HUES64 (cell line): ENCODE measurements around the gene ABCB8.

ENCODE experiments used
- H3K27ac ChIP-seq: 2 replicates; pipeline ENCODE4 v1.7.0; 2013; ENCODE audit warnings: low read depth, low read length, inconsistent platforms
- H3K27me3 ChIP-seq: 2 replicates; pipeline ENCODE4 v1.6.1; 2013; ENCODE audit warnings: mild to moderate bottlenecking, low read length; ENCODE audit not compliant: insufficient read depth
- H3K36me3 ChIP-seq: 2 replicates; pipeline ENCODE4 v1.6.1; 2013; ENCODE audit warnings: mild to moderate bottlenecking, low read length; ENCODE audit not compliant: insufficient read depth
- H3K4me1 ChIP-seq: 2 replicates; pipeline ENCODE4 v1.6.1; 2013; ENCODE audit warnings: mild to moderate bottlenecking, low read length, moderate library complexity; ENCODE audit not compliant: insufficient read depth
- H3K4me3 ChIP-seq: 2 replicates; pipeline ENCODE4 v1.5.1; 2013; ENCODE audit warnings: mild to moderate bottlenecking, low read length, moderate library complexity
- H3K9ac ChIP-seq: 2 replicates; pipeline ENCODE4 v1.6.1; 2013; ENCODE audit warnings: mild to moderate bottlenecking, low read depth, low read length
- H3K9me3 ChIP-seq: 2 replicates; pipeline ENCODE4 v1.6.1; 2013; ENCODE audit warnings: low read depth, low read length; ENCODE audit not compliant: insufficient read depth
- WGBS: fragments of 150-250, 120-280 bp; methylation state at CpG from one replicate; pipeline ENCODE4 v1.1.7; 2013; ENCODE audit warnings: missing lambda C conversion rate; 5-methylcytosine and 5-hydroxymethylcytosine counted together

Gene ABCB8

DNA sequence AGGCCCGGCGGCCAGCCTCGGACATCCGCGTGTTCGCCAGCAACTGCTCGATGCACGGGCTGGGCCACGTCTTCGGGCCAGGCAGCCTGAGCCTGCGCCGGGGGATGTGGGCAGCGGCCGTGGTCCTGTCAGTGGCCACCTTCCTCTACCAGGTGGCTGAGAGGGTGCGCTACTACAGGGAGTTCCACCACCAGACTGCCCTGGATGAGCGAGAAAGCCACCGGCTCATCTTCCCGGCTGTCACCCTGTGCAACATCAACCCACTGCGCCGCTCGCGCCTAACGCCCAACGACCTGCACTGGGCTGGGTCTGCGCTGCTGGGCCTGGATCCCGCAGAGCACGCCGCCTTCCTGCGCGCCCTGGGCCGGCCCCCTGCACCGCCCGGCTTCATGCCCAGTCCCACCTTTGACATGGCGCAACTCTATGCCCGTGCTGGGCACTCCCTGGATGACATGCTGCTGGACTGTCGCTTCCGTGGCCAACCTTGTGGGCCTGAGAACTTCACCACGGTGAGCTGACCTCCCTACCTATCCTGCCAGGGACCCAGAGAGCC is 20.7 kb downstream of the ABCB8 start:
- H3K4me1 ChIP-seq: no peaks in the 10 kb centered on the region
- H3K27me3 ChIP-seq: peaks cover 37% of the 10 kb centered on the region
- no peak overlapping the region for H3K9ac ChIP-seq
- H3K36me3 ChIP-seq: no peaks in the 10 kb centered on the region
- H3K9me3 ChIP-seq: no peaks in the 10 kb centered on the region
- WGBS: 93% methylated on average over 38 of the region's 38 CpGs
- H3K27ac ChIP-seq: no peak overlapping the region
- H3K4me3 ChIP-seq: no peak overlapping the region

DNA sequence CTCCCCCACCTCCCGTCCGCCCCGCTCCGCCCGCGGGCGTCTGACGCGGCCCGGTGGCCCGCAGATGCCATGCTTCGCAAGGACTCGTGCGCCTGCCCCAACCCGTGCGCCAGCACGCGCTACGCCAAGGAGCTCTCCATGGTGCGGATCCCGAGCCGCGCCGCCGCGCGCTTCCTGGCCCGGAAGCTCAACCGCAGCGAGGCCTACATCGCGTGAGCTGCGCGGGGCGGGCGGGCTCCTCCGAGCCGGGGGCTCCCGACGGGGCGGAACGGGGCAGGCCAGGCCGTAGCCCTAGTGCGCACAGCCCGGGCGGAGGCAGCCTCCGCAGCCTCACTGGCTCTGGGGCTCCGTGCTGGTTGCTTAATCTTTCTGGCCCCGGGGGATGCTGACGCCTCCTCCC is 22.9 kb downstream of the ABCB8 start:
- H3K4me1 ChIP-seq: no peaks in the 10 kb centered on the region
- no peaks in the 10 kb centered on the region for H3K9me3 ChIP-seq
- no peak overlapping the region for H3K9ac ChIP-seq
- peaks cover 43% of the 10 kb centered on the region for H3K27me3 ChIP-seq
- H3K36me3 ChIP-seq: no peaks in the 10 kb centered on the region
- H3K4me3 ChIP-seq: peak overlapping the region; percentile 27
- 3% methylated on average over 50 of the region's 50 CpGs for WGBS
- H3K27ac ChIP-seq: no peak overlapping the region

- no peaks in the 10 kb centered on the region for H3K9me3 ChIP-seq
- peaks cover 4% of the 10 kb centered on the region; the same call in 1 of the 2 replicates for H3K4me1 ChIP-seq
- H3K27me3 ChIP-seq: peaks cover 56% of the 10 kb centered on the region
- H3K9ac ChIP-seq: no peak overlapping the region
- no peak overlapping the region for H3K27ac ChIP-seq
- H3K36me3 ChIP-seq: no peaks in the 10 kb centered on the region
- WGBS: 91% methylated on average over 2 of the region's 4 CpGs
- no peak overlapping the region for H3K4me3 ChIP-seq
These were observed 24.8 kb downstream of the ABCB8 start for GRCh38 chr7:151053096-151053495.

GRCh38 chr7:151053751-151054150 is 25.5 kb downstream of the ABCB8 start:
- Histone ChIP-seq H3K27ac (no peak overlapping the region), H3K4me1 (peaks cover 10% of the 10 kb centered on the region), H3K9ac (no peak overlapping the region), H3K36me3 (no peaks in the 10 kb centered on the region), H3K4me3 (no peak overlapping the region), H3K9me3 (no peaks in the 10 kb centered on the region), H3K27me3 (peaks cover 54% of the 10 kb centered on the region)
- WGBS: 94% methylated on average over 8 of the region's 8 CpGs

DNA sequence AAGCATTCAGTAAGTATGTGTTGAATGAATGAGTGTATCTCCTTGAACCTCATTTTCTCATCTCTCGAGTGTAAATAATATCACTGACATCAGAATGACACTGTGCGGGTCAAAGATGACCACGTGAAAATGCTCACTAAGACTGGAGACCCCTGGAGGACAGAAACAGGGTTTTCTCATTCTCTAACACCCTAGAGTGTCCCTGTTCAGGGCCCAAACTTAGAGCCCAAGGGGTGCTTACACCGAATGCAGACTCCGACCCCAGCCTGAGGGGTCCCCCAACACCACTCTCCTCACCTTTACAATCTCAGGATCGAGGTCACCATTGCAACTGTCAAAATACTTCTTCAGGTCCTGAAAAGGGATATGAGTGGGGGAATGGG is 28.0 kb downstream of the ABCB8 start:
- peaks cover 23% of the 10 kb centered on the region for H3K4me1 ChIP-seq
- H3K27ac ChIP-seq: no peak overlapping the region
- no peak overlapping the region; the same call in 1 of the 2 replicates for H3K4me3 ChIP-seq
- H3K9ac ChIP-seq: no peak overlapping the region
- H3K36me3 ChIP-seq: no peaks in the 10 kb centered on the region
- no peaks in the 10 kb centered on the region for H3K9me3 ChIP-seq
- H3K27me3 ChIP-seq: peaks cover 41% of the 10 kb centered on the region
- WGBS: 85% methylated on average over 6 of the region's 6 CpGs

GRCh38 chr7:151056666-151057505 is 28.6 kb downstream of the ABCB8 start:
- Histone ChIP-seq H3K27ac (no peak overlapping the region), H3K9ac (no peak overlapping the region; the same call in 1 of the 2 replicates), H3K36me3 (no peaks in the 10 kb centered on the region), H3K27me3 (peaks cover 36% of the 10 kb centered on the region), H3K4me3 (peak overlapping the region; percentile 86), H3K4me1 (peaks cover 29% of the 10 kb centered on the region), H3K9me3 (no peaks in the 10 kb centered on the region)
- 19% methylated on average over 29 of the region's 29 CpGs for WGBS

- Histone ChIP-seq H3K27me3 (peaks cover 32% of the 10 kb centered on the region), H3K4me3 (peak within 1 kb of the TSS; percentile 86), H3K36me3 (no peaks in the 10 kb centered on the region), H3K9ac (peak within 1 kb of the TSS; percentile 36; the same call in 1 of the 2 replicates), H3K9me3 (no peaks in the 10 kb centered on the region), H3K27ac (peak within 1 kb of the TSS; percentile 85), H3K4me1 (peaks cover 33% of the 10 kb centered on the region)
- under 1% methylated on average over 30 of the region's 30 CpGs for WGBS
These were observed 29.3 kb downstream of the ABCB8 start, which contains the start of gene CDK5 for GRCh38 chr7:151057506-151057988. Gene CDK5 (minus strand): TSS chr7:151057897. CDS start chr7:151057848, 49 bp downstream.

DNA sequence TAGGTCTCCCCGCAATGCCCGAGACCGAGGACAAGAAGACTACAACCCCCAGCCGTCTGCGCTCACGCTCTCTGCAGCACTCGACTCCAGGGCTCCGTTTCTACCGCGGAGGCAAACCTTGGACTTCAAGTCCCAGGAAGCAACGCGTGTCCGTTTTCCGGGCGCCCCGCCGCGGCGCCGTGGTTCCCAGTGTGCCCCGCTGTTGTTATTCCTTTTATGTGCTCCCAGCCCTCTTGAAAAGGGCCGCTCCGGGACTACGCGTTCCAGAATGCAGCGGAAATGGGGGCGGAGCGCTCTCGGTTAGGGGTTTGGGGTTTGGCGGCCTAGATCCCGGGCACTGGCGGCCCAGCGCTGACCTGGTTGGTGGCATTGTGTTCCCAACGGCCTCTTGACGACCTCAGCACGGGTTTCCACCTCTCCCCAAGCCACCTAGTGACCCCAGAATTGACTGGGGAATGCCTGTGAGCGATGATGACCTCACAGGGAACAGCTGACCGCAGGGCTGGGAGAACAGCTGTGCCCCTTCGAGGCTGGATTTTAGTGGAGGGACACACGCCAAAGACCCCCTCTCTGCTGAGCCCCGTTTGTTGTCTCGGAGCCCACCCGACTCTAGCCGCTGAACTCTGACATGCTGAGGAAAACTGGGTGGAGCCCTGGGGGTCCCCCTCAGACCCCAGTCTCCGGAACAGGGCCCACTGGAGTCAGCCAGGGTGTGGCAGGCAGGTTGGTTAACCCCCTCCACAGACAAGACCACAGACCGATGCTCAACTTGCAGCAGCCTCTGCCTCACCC is 29.9 kb downstream of the ABCB8 start:
- 6% methylated on average over 46 of the region's 46 CpGs for WGBS

GRCh38 chr7:151058781-151059366 is 30.6 kb downstream of the ABCB8 start:
- peak overlapping the region; percentile 57 for H3K9ac ChIP-seq
- peak overlapping the region; percentile 86 for H3K4me3 ChIP-seq
- H3K4me1 ChIP-seq: peaks cover 35% of the 10 kb centered on the region
- H3K36me3 ChIP-seq: no peaks in the 10 kb centered on the region
- no peaks in the 10 kb centered on the region for H3K9me3 ChIP-seq
- peak overlapping the region; percentile 85; the same call in 1 of the 2 replicates for H3K27ac ChIP-seq
- 12% methylated on average over 18 of the region's 18 CpGs for WGBS
- peaks cover 32% of the 10 kb centered on the region for H3K27me3 ChIP-seq

More for the DNA sequence above, 29.9 kb downstream of the ABCB8 start:
- Histone ChIP-seq H3K4me3 (peak overlapping the region; percentile 86), H3K4me1 (peaks cover 35% of the 10 kb centered on the region), H3K27me3 (peaks cover 32% of the 10 kb centered on the region), H3K9me3 (no peaks in the 10 kb centered on the region), H3K9ac (peak overlapping the region; percentile 36; the same call in 1 of the 2 replicates), H3K27ac (peak overlapping the region; percentile 85), H3K36me3 (no peaks in the 10 kb centered on the region)

- peaks cover 32% of the 10 kb centered on the region for H3K27me3 ChIP-seq
- H3K4me3 ChIP-seq: peak within 1 kb of the TSS; percentile 86
- peak within 1 kb of the TSS; percentile 57 for H3K9ac ChIP-seq
- peak within 1 kb of the TSS; percentile 85 for H3K27ac ChIP-seq
- peaks cover 3% of the 10 kb centered on the region for H3K36me3 ChIP-seq
- no peaks in the 10 kb centered on the region for H3K9me3 ChIP-seq
- peaks cover 35% of the 10 kb centered on the region for H3K4me1 ChIP-seq
- under 1% methylated on average over 75 of the region's 75 CpGs for WGBS
These were observed 31.3 kb downstream of the ABCB8 start, which contains the start of gene SLC4A2 for GRCh38 chr7:151059367-151060112. Gene SLC4A2 (plus strand): TSS chr7:151059589. CDS start chr7:151061988, 2,399 bp downstream.
